ENCODE measurements around the gene TGFBR3L.
"Not testable (repeated sequence)": the region's sequence is repeated elsewhere in the genome, so short reads cannot be mapped to it uniquely, and the experiment has no call there.

TGFBR3L gene

GRCh38 chr19:7888826-7889217 is 25.8 kb upstream of the TGFBR3L start:
- H3K4me1 Mint-ChIP-seq, result no peaks in the 10 kb centered on the region
- DNase-seq, result no peak
- CTCF ChIA-PET, result interaction anchor here (1.0 kb wide), 1 partner anchor 19 kb away, joined by 3 read pairs; no protein-coding TSS in a partner anchor
- no peak overlapping the region for H3K4me3 Mint-ChIP-seq
- H3K36me3 Mint-ChIP-seq, result no peaks in the 10 kb centered on the region
- H3K27me3 Mint-ChIP-seq, result peaks cover 82% of the 10 kb centered on the region
- H3K27ac Mint-ChIP-seq, result no peak overlapping the region
- H3K9me3 Mint-ChIP-seq, result no peaks in the 10 kb centered on the region

- H3K9me3 Mint-ChIP-seq, H3K4me1 Mint-ChIP-seq, H3K36me3 Mint-ChIP-seq, H3K27ac Mint-ChIP-seq, DNase-seq, CTCF ChIA-PET, H3K4me3 Mint-ChIP-seq: not testable (repeated sequence)
- H3K27me3 Mint-ChIP-seq, result peaks cover 65% of the 10 kb centered on the region
These were observed 21.1 kb upstream of the TGFBR3L start for GRCh38 chr19:7893362-7894101.

GRCh38 chr19:7894612-7895309 is 19.9 kb upstream of the TGFBR3L start:
- H3K27me3 Mint-ChIP-seq, result peaks cover 53% of the 10 kb centered on the region
- no peak overlapping the region for H3K27ac Mint-ChIP-seq
- DNase-seq, result no peak
- H3K4me1 Mint-ChIP-seq, result no peaks in the 10 kb centered on the region
- no peaks in the 10 kb centered on the region for H3K9me3 Mint-ChIP-seq
- no peaks in the 10 kb centered on the region for H3K36me3 Mint-ChIP-seq
- H3K4me3 Mint-ChIP-seq, result no peak overlapping the region
- CTCF ChIA-PET, result no interaction called here

GRCh38 chr19:7895565-7895964 is 19.1 kb upstream of the TGFBR3L start:
- peaks cover 48% of the 10 kb centered on the region for H3K27me3 Mint-ChIP-seq

GRCh38 chr19:7897292-7897691 is 17.3 kb upstream of the TGFBR3L start:
- CTCF ChIA-PET, result no interaction called here
- Mint-ChIP-seq H3K36me3 (no peaks in the 10 kb centered on the region), H3K27me3 (peaks cover 39% of the 10 kb centered on the region), H3K9me3 (no peaks in the 10 kb centered on the region), H3K27ac (peak overlapping the region; percentile 78), H3K4me1 (peaks cover 5% of the 10 kb centered on the region), H3K4me3 (no peak overlapping the region)
- no peak for DNase-seq

More at GRCh38 chr19:7895565-7895964, 19.1 kb upstream of the TGFBR3L start:
- H3K4me1 Mint-ChIP-seq, result no peaks in the 10 kb centered on the region
- no peaks in the 10 kb centered on the region for H3K9me3 Mint-ChIP-seq
- no peak overlapping the region for H3K4me3 Mint-ChIP-seq
- H3K36me3 Mint-ChIP-seq, result no peaks in the 10 kb centered on the region
- no peak for DNase-seq
- CTCF ChIA-PET, result no interaction called here
- H3K27ac Mint-ChIP-seq, result no peak overlapping the region

GRCh38 chr19:7898967-7899366 is 15.7 kb upstream of the TGFBR3L start:
- H3K27me3 Mint-ChIP-seq, result peaks cover 33% of the 10 kb centered on the region

GRCh38 chr19:7899751-7900378 is 14.8 kb upstream of the TGFBR3L start:
- no peaks in the 10 kb centered on the region for H3K9me3 Mint-ChIP-seq
- peaks cover 20% of the 10 kb centered on the region for H3K4me1 Mint-ChIP-seq
- H3K4me3 Mint-ChIP-seq, result no peak overlapping the region
- CTCF ChIA-PET, result interaction anchor here (0.7 to 2.2 kb wide), 4 partner anchors 19 to 100 kb away, joined by 3 to 7 read pairs (median 4); partner anchors contain the start of gene TIMM44
- no peak overlapping the region for H3K27ac Mint-ChIP-seq
- no peak for DNase-seq
- peaks cover 24% of the 10 kb centered on the region for H3K27me3 Mint-ChIP-seq
- H3K36me3 Mint-ChIP-seq, result peaks cover 3% of the 10 kb centered on the region

More at GRCh38 chr19:7898967-7899366, 15.7 kb upstream of the TGFBR3L start:
- CTCF ChIA-PET, result no interaction called here
- no peak for DNase-seq
- Mint-ChIP-seq H3K4me1 (peaks cover 16% of the 10 kb centered on the region), H3K27ac (no peak overlapping the region), H3K9me3 (no peaks in the 10 kb centered on the region), H3K4me3 (no peak overlapping the region), H3K36me3 (no peaks in the 10 kb centered on the region)

GRCh38 chr19:7900401-7900870 is 14.2 kb upstream of the TGFBR3L start:
- CTCF ChIA-PET, result interaction anchor here (1.0 to 2.2 kb wide), 4 partner anchors 28 to 100 kb away, joined by 3 to 10 read pairs (median 6); partner anchors contain the start of gene TIMM44
- Mint-ChIP-seq H3K36me3 (peaks cover 5% of the 10 kb centered on the region), H3K4me1 (peaks cover 26% of the 10 kb centered on the region), H3K4me3 (no peak overlapping the region), H3K27me3 (peaks cover 18% of the 10 kb centered on the region), H3K27ac (no peak overlapping the region), H3K9me3 (no peaks in the 10 kb centered on the region)
- no peak for DNase-seq

GRCh38 chr19:7900931-7901330 is 13.7 kb upstream of the TGFBR3L start:
- H3K4me1 Mint-ChIP-seq, result peaks cover 31% of the 10 kb centered on the region
- no peak overlapping the region for H3K4me3 Mint-ChIP-seq
- DNase-seq, result no peak
- H3K36me3 Mint-ChIP-seq, result peaks cover 9% of the 10 kb centered on the region
- H3K27ac Mint-ChIP-seq, result no peak overlapping the region
- CTCF ChIA-PET, result interaction anchor here (1.4 to 2.2 kb wide), 3 partner anchors 32 to 101 kb away, joined by 3 to 10 read pairs (median 7); partner anchors contain the start of gene TIMM44
- H3K9me3 Mint-ChIP-seq, result no peaks in the 10 kb centered on the region
- peaks cover 18% of the 10 kb centered on the region for H3K27me3 Mint-ChIP-seq

- DNase-seq, result no peak
- Mint-ChIP-seq H3K36me3 (peaks cover 9% of the 10 kb centered on the region), H3K4me1 (peaks cover 33% of the 10 kb centered on the region), H3K27ac (no peak overlapping the region), H3K9me3 (no peaks in the 10 kb centered on the region), H3K27me3 (peaks cover 18% of the 10 kb centered on the region), H3K4me3 (no peak overlapping the region)
- CTCF ChIA-PET, result interaction anchor here (1.7 to 2.2 kb wide), 2 partner anchors 32 to 43 kb away, joined by 7 to 10 read pairs; partner anchors contain the start of gene TIMM44
These were observed 13.3 kb upstream of the TGFBR3L start for GRCh38 chr19:7901337-7901736.

GRCh38 chr19:7902796-7903243 is 11.8 kb upstream of the TGFBR3L start:
- Mint-ChIP-seq H3K9me3 (no peaks in the 10 kb centered on the region), H3K4me3 (peak overlapping the region; percentile 84), H3K27me3 (peaks cover 18% of the 10 kb centered on the region), H3K4me1 (peaks cover 38% of the 10 kb centered on the region), H3K36me3 (peaks cover 9% of the 10 kb centered on the region), H3K27ac (no peak overlapping the region)
- CTCF ChIA-PET, result interaction anchor here (0.8 to 2.0 kb wide), 5 partner anchors 17 to 85 kb away, joined by 3 to 9 read pairs (median 7); partner anchors contain the start of genes SNAPC2 and TIMM44
- no peak for DNase-seq

- Mint-ChIP-seq H3K27ac (peak within 1 kb of the TSS; percentile 92), H3K27me3 (peaks cover 15% of the 10 kb centered on the region), H3K9me3 (no peaks in the 10 kb centered on the region), H3K36me3 (peaks cover 9% of the 10 kb centered on the region), H3K4me3 (peak within 1 kb of the TSS; percentile 85), H3K4me1 (peaks cover 38% of the 10 kb centered on the region)
- CTCF ChIA-PET, result interaction anchor here (0.8 to 2.0 kb wide), 6 partner anchors 17 to 85 kb away, joined by 3 to 9 read pairs (median 5); partner anchors contain the start of genes SNAPC2 and TIMM44
- peak; percentile 100 for DNase-seq
These were observed 11.2 kb upstream of the TGFBR3L start, which contains the start of gene MAP2K7 for GRCh38 chr19:7903244-7904073. MAP2K7 (plus strand) TSS chr19:7903877; CDS start chr19:7903945, 68 bp downstream.
